Uterus (tissue), 2 donors: Measurements from ENCODE around the gene KCNC1.

Experiments
- CTCF ChIP-seq, 4 experiments: fragments of 200-600 bp in 2 of 4; fragments of 450-650 bp in 2 of 4; sonication (generic) in 2 of 4; IDR thresholded peaks; one replicate each; pipeline ENCODE4 v1.5.1; 2016 to 2019; ENCODE audit warnings: antibody characterized with exemption in 4 of 4, mild to moderate bottlenecking in 2 of 4, moderate library complexity in 1 of 4
- POLR2A ChIP-seq, 2 donors: fragments of 450-650 bp; IDR thresholded peaks; one replicate each; pipeline ENCODE4 v1.6.1; 2016; ENCODE audit warnings: antibody characterized with exemption in 2 of 2, mild to moderate bottlenecking in 1 of 2, moderate library complexity in 1 of 2

- TF ChIP-seq CTCF (IDR thresholded peaks at IDR 0.05) = no peak
- TF ChIP-seq POLR2A (IDR thresholded peaks at IDR 0.05) = no peak
Observed at GRCh38 chr11:17814546-17814945, 80.0 kb downstream of the KCNC1 start.
